SW480 (cell line): ENCODE results near the gene RIOX2.

Experiments
- DNase-seq: peaks from one replicate; pipeline ENCODE4 v3.0.0-alpha.2; 2016; ENCODE audit warnings: low spot score

The RIOX2 gene

GRCh38 chr3:97954228-97954827, 17.9 kb downstream of the RIOX2 start:
- DNase-seq, result no peak

DNA sequence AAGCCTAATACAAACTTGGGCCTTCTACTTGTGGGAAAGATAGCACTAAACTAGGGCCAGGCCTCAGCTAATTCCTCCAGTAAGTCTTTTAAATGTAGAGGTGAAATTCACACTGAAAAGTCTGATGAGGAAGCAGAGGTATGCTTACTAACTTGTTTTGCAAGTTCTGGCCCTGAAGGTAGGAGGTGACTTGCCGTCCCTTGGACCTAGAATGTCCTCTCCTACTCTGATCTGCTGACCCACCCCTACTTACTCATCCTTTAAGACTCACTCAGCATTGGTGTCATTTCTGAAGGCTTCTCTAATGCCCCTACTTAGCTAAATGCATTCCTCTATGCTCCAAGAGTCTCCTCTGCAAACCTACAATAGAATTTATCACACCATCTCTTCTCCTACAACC, 19.4 kb downstream of the RIOX2 start:
- DNase-seq, result no peak

DNA sequence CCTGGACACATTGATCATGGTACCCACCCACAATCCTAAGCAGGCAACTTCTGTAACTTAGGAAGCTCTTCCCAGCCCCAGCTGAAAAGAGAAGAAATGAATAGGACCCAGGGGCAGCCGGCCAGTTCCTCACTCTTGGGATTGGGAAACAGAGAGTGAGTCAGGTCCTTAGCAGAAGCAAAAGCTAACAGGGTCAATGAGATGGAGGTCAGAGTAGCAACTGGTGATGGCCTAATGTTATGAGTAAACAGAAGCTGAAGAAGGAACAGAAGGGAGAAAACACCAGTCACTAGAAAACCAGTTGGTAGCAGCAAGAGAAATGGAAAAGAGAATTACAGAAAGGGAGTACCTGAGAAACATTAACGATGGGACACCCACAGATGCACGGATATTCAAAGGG, 20.0 kb downstream of the RIOX2 start:
- DNase-seq, result no peak

GRCh38 chr3:97950360-97950759, 21.9 kb downstream of the RIOX2 start:
- no peak for DNase-seq

- no peak for DNase-seq
Measured at GRCh38 chr3:97949743-97950142, 22.5 kb downstream of the RIOX2 start.

- no peak for DNase-seq
Measured at GRCh38 chr3:97949110-97949485, 23.1 kb downstream of the RIOX2 start.

DNA sequence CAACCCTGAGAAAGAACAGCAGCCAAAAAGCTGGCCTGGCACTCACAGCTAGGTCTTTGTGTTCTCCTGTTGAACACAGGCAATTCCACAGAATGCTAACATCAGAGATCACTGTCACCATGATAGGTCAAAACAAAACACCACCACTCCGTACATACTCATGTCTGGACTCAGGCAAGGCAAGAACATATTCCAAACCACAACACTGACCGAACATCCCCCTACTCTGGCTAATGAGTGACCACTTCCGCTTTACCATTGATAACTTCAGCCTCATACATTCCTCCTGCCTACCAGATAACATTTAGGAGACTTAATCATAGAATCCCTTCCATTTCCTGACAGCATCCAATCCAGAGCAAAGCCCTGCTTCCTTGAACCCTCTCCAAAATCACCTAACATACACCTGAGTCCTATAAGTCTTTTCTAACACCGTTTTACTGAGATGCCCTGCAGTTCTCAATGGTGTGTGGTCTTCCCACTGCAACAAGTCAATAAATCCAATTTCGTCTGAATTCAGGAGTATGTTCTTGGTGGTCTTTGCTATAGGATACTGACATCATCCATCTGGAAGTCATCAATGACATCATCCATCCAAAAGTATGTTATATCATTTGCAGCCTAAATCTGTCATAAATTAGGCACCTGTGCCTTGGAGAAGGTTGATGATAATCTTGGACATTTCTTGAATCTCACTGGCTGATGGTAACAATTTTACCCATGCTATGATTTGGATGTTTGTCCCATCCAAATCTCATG, 23.7 kb downstream of the RIOX2 start:
- no peak for DNase-seq

DNA sequence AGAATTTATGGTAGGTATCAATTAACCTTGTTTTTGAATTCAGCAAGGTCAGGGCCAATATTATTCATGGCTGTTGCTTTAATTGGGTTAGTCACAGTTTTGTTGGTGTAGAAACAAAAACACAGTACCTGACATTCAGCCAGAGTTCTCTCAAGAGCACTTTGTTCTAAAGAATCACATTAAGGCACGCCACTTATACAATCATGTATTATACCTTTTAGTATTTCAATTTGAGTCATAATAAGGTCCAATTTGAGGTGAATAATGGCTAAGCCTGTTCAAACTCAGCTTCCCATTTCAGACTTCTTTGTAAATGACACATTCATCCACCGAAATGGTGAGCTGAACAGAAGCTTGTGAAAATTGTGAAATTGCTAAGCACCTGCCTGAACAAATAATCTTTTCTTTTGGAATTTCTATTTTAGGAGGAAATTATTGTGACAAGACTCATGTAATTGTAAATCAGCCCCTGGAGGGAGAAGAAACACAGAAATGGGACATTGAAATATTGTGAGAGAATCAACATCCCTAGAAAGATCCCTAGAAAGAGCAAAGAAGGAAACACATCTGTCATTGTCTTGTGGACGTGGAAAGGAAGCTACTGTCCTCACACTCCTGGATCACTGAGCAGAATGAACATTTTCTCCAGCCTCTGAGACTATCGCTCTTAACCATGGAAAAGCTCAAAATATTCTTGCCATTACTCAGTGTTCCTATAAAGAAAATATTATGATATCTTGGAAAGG, 29.3 kb downstream of the RIOX2 start:
- no peak for DNase-seq

- DNase-seq, result no peak
Measured at GRCh38 chr3:97940034-97940433, 32.2 kb downstream of the RIOX2 start.

DNA sequence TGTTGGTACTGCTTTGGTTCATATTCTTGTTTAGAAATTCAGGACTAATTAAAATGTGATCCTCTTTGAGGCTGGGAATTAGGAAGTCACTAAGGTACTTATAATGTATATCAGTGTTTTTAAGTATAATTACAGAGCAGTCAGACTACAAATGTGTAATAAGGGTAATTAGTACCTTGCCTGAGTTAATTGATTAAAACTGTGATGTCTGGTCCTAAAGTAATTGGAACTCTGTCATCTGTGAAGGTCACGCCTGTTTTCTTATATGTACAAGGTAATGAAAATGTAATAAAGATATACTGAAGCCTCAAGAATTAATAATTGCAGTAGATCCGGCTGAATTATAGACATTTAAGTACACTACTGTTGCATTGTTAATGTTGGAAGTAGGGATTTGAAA, 32.8 kb downstream of the RIOX2 start:
- DNase-seq, result no peak

GRCh38 chr3:97938444-97938843, 33.8 kb downstream of the RIOX2 start:
- DNase-seq, result no peak

DNA sequence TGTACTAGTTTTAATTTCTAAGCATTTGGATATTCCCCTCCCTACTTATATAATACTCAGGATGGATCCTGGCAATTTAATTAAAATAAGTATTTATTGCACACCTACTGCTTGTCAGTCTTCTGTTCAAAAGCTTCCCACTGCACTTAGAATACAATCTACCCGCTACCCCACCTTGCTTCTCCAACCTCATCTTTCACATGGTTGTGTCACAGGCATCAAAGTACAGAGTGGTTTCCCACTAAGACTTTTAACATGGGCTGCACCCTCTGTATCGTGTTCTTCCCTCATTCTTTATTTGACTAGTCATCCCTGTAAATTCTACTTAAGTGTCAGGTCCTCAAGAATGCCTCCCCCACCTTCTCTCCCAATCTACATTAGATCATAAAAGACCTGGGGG, 35.0 kb downstream of the RIOX2 start:
- DNase-seq, result no peak

GRCh38 chr3:97935842-97936241, 36.4 kb downstream of the RIOX2 start:
- DNase-seq, result no peak

DNA sequence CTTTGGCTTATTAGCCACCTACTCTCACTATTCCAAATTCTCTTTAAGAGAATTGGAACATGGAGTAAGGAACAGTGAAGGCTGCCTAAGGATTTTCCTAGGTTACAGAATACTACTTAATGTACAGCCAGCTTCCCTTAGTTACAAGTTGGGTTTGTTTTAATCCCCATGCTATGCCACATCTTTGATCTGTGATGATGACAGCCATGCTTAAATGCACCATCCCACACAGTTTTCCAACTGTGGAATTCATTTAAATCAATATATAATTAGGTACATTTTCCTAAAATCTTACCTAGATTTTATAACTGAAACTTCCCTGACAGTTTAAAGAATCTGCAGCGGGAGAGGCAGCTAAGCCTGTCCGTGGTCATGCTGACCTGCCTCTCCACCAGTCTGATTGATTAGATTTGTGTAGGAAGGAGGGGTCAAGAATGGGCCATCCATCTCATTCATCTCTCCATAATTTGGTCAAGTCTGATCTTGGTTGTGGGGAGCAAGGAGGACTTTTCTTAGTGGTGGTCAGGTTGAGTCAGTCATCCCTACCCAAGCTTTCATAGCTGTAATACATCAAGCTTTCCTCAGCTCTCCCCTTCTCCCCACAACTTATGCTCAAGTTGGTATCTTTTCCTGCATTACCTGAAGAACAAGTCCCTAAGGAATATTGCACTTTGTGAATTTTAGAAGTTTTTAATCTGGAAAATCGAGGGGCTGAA, 37.1 kb downstream of the RIOX2 start:
- DNase-seq, result no peak

GRCh38 chr3:97932387-97932801, 39.8 kb downstream of the RIOX2 start:
- DNase-seq, result no peak

DNA sequence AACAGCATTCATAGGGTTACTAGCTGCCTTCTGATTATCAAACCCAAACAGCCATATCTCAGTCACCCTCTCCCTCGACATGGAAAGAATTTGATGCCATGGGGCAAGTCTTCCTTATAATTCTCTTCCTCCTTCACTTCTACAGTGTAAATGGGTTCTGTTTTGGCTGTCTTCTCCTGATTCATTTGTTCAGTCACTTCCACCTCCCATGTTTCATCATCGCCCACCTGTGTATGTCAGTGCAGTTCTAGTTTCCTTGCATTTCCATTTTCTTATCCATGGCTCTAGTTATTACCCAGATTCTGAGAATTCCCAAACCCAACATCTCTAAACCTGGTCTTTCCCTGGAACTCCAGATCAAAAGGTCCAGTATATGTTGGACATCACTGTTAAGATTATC, 41.0 kb downstream of the RIOX2 start:
- no peak for DNase-seq

GRCh38 chr3:97930018-97930417, 42.2 kb downstream of the RIOX2 start:
- no peak for DNase-seq

- DNase-seq, result no peak
Measured at GRCh38 chr3:97928986-97929385, 43.2 kb downstream of the RIOX2 start.

- DNase-seq, result no peak
Measured at GRCh38 chr3:97927704-97928103, 44.5 kb downstream of the RIOX2 start.

DNA sequence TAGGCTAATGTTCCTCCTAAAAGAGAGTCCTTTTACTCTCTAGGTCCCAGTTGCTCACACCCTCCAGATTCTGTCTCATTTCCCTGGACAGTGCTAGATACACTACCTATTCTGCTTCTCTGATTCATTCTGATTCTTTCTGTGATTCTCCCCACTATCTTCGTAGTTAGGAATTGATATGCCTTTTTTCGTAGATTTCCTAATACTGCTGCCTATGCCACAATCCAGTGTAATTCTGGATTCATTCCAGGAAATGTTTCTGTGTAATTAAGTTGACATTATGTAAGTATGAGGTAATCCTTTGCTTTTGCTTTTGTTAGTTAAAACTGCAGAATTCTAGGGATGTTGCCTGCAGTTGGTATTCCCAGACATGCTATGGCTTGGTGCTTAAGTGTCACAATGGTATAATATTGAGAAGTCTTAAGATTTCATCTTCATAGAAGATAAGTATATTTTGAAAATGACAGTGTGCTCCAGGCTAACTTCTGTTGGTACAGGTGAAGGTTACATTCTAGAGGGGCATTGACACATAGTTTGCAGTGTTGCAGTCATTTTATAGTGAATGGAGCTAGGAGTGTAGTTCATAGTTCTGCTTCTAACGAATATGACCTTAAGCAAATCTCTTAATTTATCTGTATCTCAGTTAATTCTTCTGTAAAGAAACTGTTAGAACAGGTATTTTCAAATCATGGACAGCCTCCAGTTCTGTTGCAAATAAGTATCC, 54.3 kb downstream of the RIOX2 start:
- no peak for DNase-seq

GRCh38 chr3:97916576-97916975, 55.7 kb downstream of the RIOX2 start:
- no peak for DNase-seq

DNA sequence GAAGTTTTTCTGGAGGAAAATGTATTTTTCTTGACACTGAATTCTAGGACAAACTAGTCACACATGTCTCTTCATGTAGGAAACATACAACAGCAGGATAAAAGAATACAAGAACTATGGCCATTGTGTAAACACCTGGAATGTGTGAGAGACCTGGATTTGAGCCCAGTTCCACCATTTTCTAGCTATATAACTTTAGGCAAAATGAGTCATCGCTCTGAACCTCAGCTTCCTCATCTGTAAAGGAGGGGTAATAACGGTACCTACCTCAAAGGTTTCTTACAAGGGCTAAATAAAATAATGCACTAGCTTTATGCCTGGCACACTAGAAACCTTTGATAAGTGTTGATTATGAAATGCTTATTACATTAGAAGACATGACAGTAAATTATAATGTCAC, 57.8 kb downstream of the RIOX2 start:
- DNase-seq, result no peak
